Hematopoietic multipotent progenitor cell treated with erythropoietin and hydrocortisone succinate and interleukin-3 and kit ligand, for 17 days (in vitro differentiated cells): ENCODE measurements around the gene EMC8.

Experiments used
- DNase-seq: peaks from one replicate; pipeline ENCODE4 v3.0.0-alpha.2; 2015; ENCODE audit warnings: low spot score

Gene EMC8

GRCh38 chr16:85784813-85785212 lies 14.5 kb downstream of the EMC8 start:
- no peak for DNase-seq

- no peak for DNase-seq
Observed at GRCh38 chr16:85783441-85783840, 15.9 kb downstream of the EMC8 start.

GRCh38 chr16:85782451-85782850 lies 16.9 kb downstream of the EMC8 start:
- no peak for DNase-seq

- no peak for DNase-seq
Observed at GRCh38 chr16:85781695-85782370, 17.5 kb downstream of the EMC8 start.

- no peak for DNase-seq
Observed at GRCh38 chr16:85781156-85781555, 18.2 kb downstream of the EMC8 start.

- DNase-seq, result no peak
Observed at GRCh38 chr16:85780281-85780680, 19.1 kb downstream of the EMC8 start.

GRCh38 chr16:85778873-85779272 lies 20.5 kb downstream of the EMC8 start:
- no peak for DNase-seq

- DNase-seq, result no peak
Observed at GRCh38 chr16:85777583-85778310, 21.6 kb downstream of the EMC8 start.

- no peak for DNase-seq
Observed at GRCh38 chr16:85774811-85775210, 24.5 kb downstream of the EMC8 start.

- no peak for DNase-seq
Observed at GRCh38 chr16:85774136-85774535, 25.2 kb downstream of the EMC8 start.

- DNase-seq, result no peak
Observed at GRCh38 chr16:85773044-85773443, 26.3 kb downstream of the EMC8 start.

- no peak for DNase-seq
Observed at GRCh38 chr16:85770741-85771140, 28.6 kb downstream of the EMC8 start.

- no peak for DNase-seq
Observed at GRCh38 chr16:85768199-85768598, 31.1 kb downstream of the EMC8 start.

GRCh38 chr16:85767531-85767930 lies 31.8 kb downstream of the EMC8 start:
- no peak for DNase-seq

GRCh38 chr16:85765767-85766166 lies 33.6 kb downstream of the EMC8 start:
- no peak for DNase-seq

GRCh38 chr16:85765211-85765610 lies 34.1 kb downstream of the EMC8 start:
- DNase-seq, result no peak

- DNase-seq, result no peak
Observed at GRCh38 chr16:85763616-85764015, 35.7 kb downstream of the EMC8 start.

- DNase-seq, result no peak
Observed at GRCh38 chr16:85762970-85763369, 36.4 kb downstream of the EMC8 start.

GRCh38 chr16:85761861-85762260 lies 37.5 kb downstream of the EMC8 start:
- no peak for DNase-seq

GRCh38 chr16:85759631-85760419 lies 39.5 kb downstream of the EMC8 start:
- DNase-seq, result no peak

- no peak for DNase-seq
Observed at GRCh38 chr16:85759136-85759535, 40.2 kb downstream of the EMC8 start.

- no peak for DNase-seq
Observed at GRCh38 chr16:85757341-85757822, 42.0 kb downstream of the EMC8 start.
